ENCODE results near the gene SOHLH2. TPM values are rescaled to one million over a fixed set of nuclear protein-coding genes. Genes with fewer than 3 reads are reported as not detected.

The SOHLH2 gene
- total RNA-seq, 1 experiment from 2014 or later = not detected

DNA sequence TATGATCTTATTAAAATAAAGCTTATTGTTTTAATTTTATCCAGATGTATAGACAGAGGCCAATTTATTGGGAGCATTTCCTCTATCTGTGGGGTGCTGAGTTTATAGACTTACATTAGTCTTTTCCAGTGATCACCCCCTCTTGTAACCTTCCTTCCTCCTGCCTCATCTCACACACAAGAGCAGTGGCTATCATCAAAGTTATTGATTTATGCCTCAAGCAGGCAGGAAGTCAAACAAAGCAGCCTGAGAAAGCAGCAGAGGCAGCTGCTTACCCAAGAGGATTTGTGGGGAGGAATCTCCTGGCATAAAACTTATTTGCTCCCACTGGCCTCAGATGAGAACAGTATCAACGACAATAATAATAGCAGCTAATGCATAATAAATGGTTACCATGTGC is 56.9 kb downstream of the SOHLH2 start:
- no peak overlapping the region for H3K9ac ChIP-seq (ENCODE audit: low read length)
- TF ChIP-seq EZH2 (IDR thresholded peaks at IDR 0.05; ENCODE audit: low read length, unreplicated experiment) (no peak), EZH2phosphoT487 (IDR thresholded peaks at IDR 0.05; ENCODE audit: borderline replicate concordance, low read length) (no peak), CTCF (conservative IDR thresholded peaks at IDR 0.05; ENCODE audit: low read depth, low read length) (no peak)
- no peaks in the 10 kb centered on the region for H3K9me3 ChIP-seq (ENCODE audit: low read length)
- CTCF ChIA-PET = no interaction called here
- no peaks in the 10 kb centered on the region for H3K9me2 ChIP-seq (replicated peaks; ENCODE audit: low read length)
- BruUV-seq (replicated peaks) = no TSS peak
- H3K36me3 ChIP-seq (ENCODE audit: low read depth, low read length) = no peaks in the 10 kb centered on the region
- no peaks in the 10 kb centered on the region for H4K20me1 ChIP-seq (ENCODE audit: low read length)
- DNase-seq (no peak), ATAC-seq (no peak)
- H3K4me3 ChIP-seq (ENCODE audit: low read length) = no peak overlapping the region
- no peak overlapping the region for H2AFZ ChIP-seq (ENCODE audit: low read length)
- no peak overlapping the region for H3K27ac ChIP-seq (ENCODE audit: low read length)
- no peak overlapping the region for H3K4me2 ChIP-seq (ENCODE audit: low read length)
- H3F3A ChIP-seq (ENCODE audit: low read length, unreplicated experiment) = no peaks in the 10 kb centered on the region
- POLR2A ChIA-PET (ENCODE audit: unreplicated experiment) = no interaction called here
- no peaks in the 10 kb centered on the region for H3K79me2 ChIP-seq (ENCODE audit: low read length)
- 0 out of 2 replicates have a peak, but pooled peaks cover 3% of the 10 kb centered on the region for H3K27me3 ChIP-seq (ENCODE audit: low read length)
- intact Hi-C loops (cut with micrococcal nuclease) = no loop called here
- 0 out of 2 replicates have a peak, but pooled peaks cover 2% of the 10 kb centered on the region for H3K4me1 ChIP-seq (ENCODE audit: insufficient read depth, low read length)

DNA sequence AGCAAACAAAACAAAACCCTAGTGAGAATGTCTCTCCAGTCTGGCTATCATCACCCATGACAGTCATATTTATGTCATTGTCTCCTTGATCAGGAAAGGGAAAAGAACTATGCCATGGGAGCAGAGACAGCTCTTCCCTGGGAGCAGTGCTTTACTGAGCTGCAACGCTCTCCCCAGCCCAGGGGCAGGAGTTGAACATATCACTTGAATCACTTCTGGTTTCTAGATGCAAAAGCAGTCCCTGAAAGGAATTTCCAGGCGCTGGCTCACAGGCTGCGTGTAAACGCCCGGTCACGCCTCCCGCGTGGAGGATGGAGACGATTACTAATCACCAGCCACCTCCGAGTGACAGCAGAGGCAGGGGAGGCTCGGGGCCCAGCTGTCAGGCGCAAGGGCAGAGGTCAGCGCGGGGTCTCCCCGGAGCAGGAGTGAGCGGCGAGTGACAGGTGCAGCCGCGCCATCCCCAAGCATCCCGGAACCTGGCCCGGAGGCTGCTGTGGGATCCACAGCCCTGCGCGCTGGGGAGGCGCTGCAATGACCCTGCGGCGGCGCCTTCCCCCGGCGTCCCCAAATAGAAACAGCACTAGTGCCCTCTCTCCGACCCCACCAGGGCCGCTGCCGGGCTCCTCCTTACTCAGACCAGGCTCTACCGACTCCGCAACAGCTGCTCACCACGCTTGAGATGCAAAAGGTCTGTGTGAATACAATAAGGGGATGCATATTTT is 59.6 kb downstream of the SOHLH2 start:
- POLR2A ChIA-PET (ENCODE audit: unreplicated experiment) = no interaction called here
- no peak for ATAC-seq

More for the DNA sequence above, 59.6 kb downstream of the SOHLH2 start:
- intact Hi-C loops (cut with micrococcal nuclease) = no loop called here
- DNase-seq = no peak
- H3K9ac ChIP-seq (ENCODE audit: low read length) = no peak overlapping the region
- no peaks in the 10 kb centered on the region for H3K9me2 ChIP-seq (replicated peaks; ENCODE audit: low read length)
- no peak overlapping the region for H3K4me2 ChIP-seq (ENCODE audit: low read length)
- no peaks in the 10 kb centered on the region for H3K36me3 ChIP-seq (ENCODE audit: low read depth, low read length)
- H3K9me3 ChIP-seq (ENCODE audit: low read length) = no peaks in the 10 kb centered on the region
- no peak overlapping the region for H3K27ac ChIP-seq (ENCODE audit: low read length)
- no TSS peak for BruUV-seq (replicated peaks)
- CTCF ChIA-PET = no interaction called here
- no peaks in the 10 kb centered on the region for H4K20me1 ChIP-seq (ENCODE audit: low read length)
- H3K79me2 ChIP-seq (ENCODE audit: low read length) = no peaks in the 10 kb centered on the region
- TF ChIP-seq EZH2 (IDR thresholded peaks at IDR 0.05; ENCODE audit: low read length, unreplicated experiment) = no peak
- no peak for TF ChIP-seq EZH2phosphoT487 (IDR thresholded peaks at IDR 0.05; ENCODE audit: borderline replicate concordance, low read length)
- no peak for TF ChIP-seq CTCF (conservative IDR thresholded peaks at IDR 0.05; ENCODE audit: low read depth, low read length)
- H2AFZ ChIP-seq (ENCODE audit: low read length) = no peak overlapping the region
- H3K4me3 ChIP-seq (ENCODE audit: low read length) = no peak overlapping the region
- no peaks in the 10 kb centered on the region for H3K27me3 ChIP-seq (ENCODE audit: low read length)
- H3K4me1 ChIP-seq (ENCODE audit: insufficient read depth, low read length) = 0 out of 2 replicates have a peak, but pooled peaks cover 2% of the 10 kb centered on the region
- no peaks in the 10 kb centered on the region for H3F3A ChIP-seq (ENCODE audit: low read length, unreplicated experiment)
